Hair follicular keratinocyte (primary cell): ENCODE data around the gene CST7. TPM values are rescaled to one million over a fixed set of nuclear protein-coding genes. Genes with fewer than 3 reads are reported as not detected.

Experiments used
- total RNA-seq: library from RNA; depleted of rRNA; stranded (reverse); fragments of >200 nt; gene quantifications from 2 replicates; pipeline ENCODE4 v1.2.3, GENCODE V29; 2015

Gene CST7, protein sequence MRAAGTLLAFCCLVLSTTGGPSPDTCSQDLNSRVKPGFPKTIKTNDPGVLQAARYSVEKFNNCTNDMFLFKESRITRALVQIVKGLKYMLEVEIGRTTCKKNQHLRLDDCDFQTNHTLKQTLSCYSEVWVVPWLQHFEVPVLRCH
- not detected in 2 replicates for total RNA-seq

DNA sequence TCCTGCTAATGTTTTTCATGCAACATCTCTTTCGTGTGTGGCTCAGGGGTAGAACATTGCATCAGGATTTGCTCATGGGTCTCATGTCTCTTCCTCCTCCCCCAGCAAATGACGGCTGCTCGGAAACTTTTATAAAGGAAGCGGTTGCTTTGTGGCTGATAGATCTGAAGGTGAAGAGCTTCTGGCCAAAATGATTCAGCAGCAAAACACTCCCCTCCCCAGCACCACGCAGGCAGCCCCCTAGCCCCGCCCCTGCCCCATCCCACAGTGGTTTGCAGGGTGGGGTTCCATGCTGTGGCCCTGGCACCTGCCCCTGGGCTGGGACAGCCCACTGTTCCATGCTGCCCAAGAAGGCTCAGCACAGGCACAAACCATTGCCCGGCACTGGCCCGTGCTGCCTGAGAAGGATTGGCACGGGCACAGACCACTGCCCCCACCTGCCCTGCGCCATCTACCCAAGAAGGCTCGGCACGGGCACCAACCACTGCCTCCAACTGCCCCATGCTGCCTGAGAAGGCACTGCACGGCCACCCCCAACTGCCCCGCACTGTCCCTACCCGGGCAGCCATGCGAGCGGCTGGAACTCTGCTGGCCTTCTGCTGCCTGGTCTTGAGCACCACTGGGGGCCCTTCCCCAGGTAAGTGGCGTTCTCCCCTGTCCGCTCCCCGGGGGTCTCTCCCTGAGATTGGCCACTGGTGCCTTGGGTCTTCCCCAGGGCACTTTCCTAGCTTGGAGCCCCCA lies at the start of gene CST7:
Gene CST7, plus strand, starts transcription at position 331 of the 741 bp plus-strand sequence. Its CDS starts 237 bp downstream, at position 568.

GRCh38 chr20:24992487-24993205 lies 43.6 kb downstream of the CST7 start, which contains the start of gene APMAP:
TSS of gene APMAP (minus strand) at chr20:24992751. CDS start at chr20:24992688, 63 bp downstream.

Other genes starting within 250 kb of the CST7 start
- 83.0 and 99.3 TPM in 2 replicates for gene APMAP, start 43.5 kb downstream of the CST7 start, total RNA-seq
- gene ACSS1, start 108.9 kb downstream of the CST7 start, total RNA-seq, result 3.4 and 3.9 TPM in 2 replicates
- not detected in 2 replicates for gene VSX1, start 132.9 kb downstream of the CST7 start, total RNA-seq
- 73.9 and 80.0 TPM in 2 replicates for gene ENTPD6, start 246.4 kb downstream of the CST7 start, total RNA-seq